Hepatocyte (in vitro differentiated cells): Measurements from ENCODE around the gene TTC5. TPM values are rescaled to one million over a fixed set of nuclear protein-coding genes. Genes with fewer than 3 reads are reported as not detected.

Experiments used
- DNase-seq: peaks from one replicate; pipeline ENCODE4 v3.0.0-alpha.2; 2016; ENCODE audit warnings: low spot score
- H2AFZ ChIP-seq: fragments of 200-600 bp; sonication (generic); 2 replicates; pipeline ENCODE4 v1.6.0; 2016; ENCODE audit warnings: antibody characterized with exemption, mild to moderate bottlenecking
- H3K27ac ChIP-seq: fragments of 200-600 bp; sonication (generic); 2 replicates; pipeline ENCODE4 v1.5.1; 2016; ENCODE audit warnings: mild to moderate bottlenecking
- H3K27me3 ChIP-seq: fragments of 200-600 bp; sonication (generic); 2 replicates; pipeline ENCODE4 v1.6.1; 2016
- H3K36me3 ChIP-seq: fragments of 200-600 bp; sonication (generic); replicated peaks from 2 replicates; pipeline ENCODE4 v1.5.1; 2016; ENCODE audit warnings: low read depth; ENCODE audit not compliant: insufficient read depth
- H3K4me1 ChIP-seq: fragments of 200-600 bp; sonication (generic); 2 replicates; pipeline ENCODE4 v1.5.1; 2016; ENCODE audit warnings: mild to moderate bottlenecking, moderate library complexity; ENCODE audit not compliant: insufficient read depth
- H3K4me2 ChIP-seq: fragments of 200-600 bp; sonication (generic); 2 replicates; pipeline ENCODE4 v1.6.0; 2016
- H3K4me3 ChIP-seq: fragments of 200-600 bp; sonication (generic); 2 replicates; pipeline ENCODE4 v1.5.1; 2016; ENCODE audit warnings: mild to moderate bottlenecking
- H3K79me2 ChIP-seq: fragments of 200-600 bp; sonication (generic); 2 replicates; pipeline ENCODE4 v1.6.0; 2017; ENCODE audit warnings: mild to moderate bottlenecking
- H3K9me2 ChIP-seq: fragments of 200-600 bp; sonication (generic); replicated peaks from 2 replicates; pipeline ENCODE4 v1.6.0; 2017; ENCODE audit warnings: mild to moderate bottlenecking; ENCODE audit not compliant: insufficient read depth
- H3K9me3 ChIP-seq: fragments of 200-600 bp; sonication (generic); 2 replicates; pipeline ENCODE4 v1.5.1; 2016; ENCODE audit warnings: low read depth, mild to moderate bottlenecking
- H4K20me1 ChIP-seq: fragments of 200-600 bp; sonication (generic); 2 replicates; pipeline ENCODE4 v1.6.0; 2016; ENCODE audit warnings: mild to moderate bottlenecking; ENCODE audit not compliant: insufficient read depth, poor library complexity, severe bottlenecking
- CTCF ChIP-seq: fragments of 200-600 bp; sonication (generic); IDR thresholded peaks from 2 replicates; pipeline ENCODE4 v1.5.1; 2016; ENCODE audit warnings: antibody characterized with exemption, mild to moderate bottlenecking; ENCODE audit not compliant: poor library complexity
- EZH2 ChIP-seq: fragments of 200-600 bp; sonication (generic); IDR thresholded peaks from 2 replicates; pipeline ENCODE4 v1.6.1; 2016; ENCODE audit warnings: antibody characterized with exemption, mild to moderate bottlenecking, borderline replicate concordance
- EZH2phosphoT487 ChIP-seq: fragments of 200-600 bp; sonication (generic); IDR thresholded peaks from one replicate; pipeline ENCODE4 v1.6.1; 2018; ENCODE audit warnings: antibody characterized with exemption, mild to moderate bottlenecking, low read depth, moderate library complexity; ENCODE audit not compliant: unreplicated experiment, severe bottlenecking
- WGBS: methylation state at CpG from one replicate; pipeline ENCODE4 v1.1.6; 2016; ENCODE audit warnings: low lambda C conversion rate; ENCODE audit errors: missing lambda C conversion rate; 5-methylcytosine and 5-hydroxymethylcytosine counted together
- polyA plus RNA-seq: library from polyadenylated mRNA; unstranded; fragments of >200 nt; fragmentation: Nextera tagmentation; extraction: Ambion mirVana; gene quantifications from 2 replicates; pipeline ENCODE4 v1.2.1, GENCODE V29; 2016
- total RNA-seq: library from RNA; depleted of rRNA; stranded (reverse); fragments of >200 nt; gene quantifications from 2 replicates; pipeline ENCODE4 v1.2.3, GENCODE V29; 2014

The TTC5 gene
- total RNA-seq (10.8 and 11.2 TPM in 2 replicates), polyA plus RNA-seq (13.0 and 17.4 TPM in 2 replicates)

- TF ChIP-seq CTCF (peak; percentile 94), EZH2phosphoT487 (no peak), EZH2 (no peak)
- Histone ChIP-seq H3K4me2 (peak within 1 kb of the TSS; percentile 89), H3K27me3 (no peaks in the 10 kb centered on the region), H3K4me1 (peaks cover 8% of the 10 kb centered on the region), H2AFZ (peak within 1 kb of the TSS; percentile 68), H3K27ac (peak within 1 kb of the TSS; percentile 51), H3K36me3 (no peaks in the 10 kb centered on the region), H3K4me3 (peak within 1 kb of the TSS; percentile 62), H4K20me1 (no peaks in the 10 kb centered on the region), H3K9me2 (no peaks in the 10 kb centered on the region), H3K79me2 (peaks cover 26% of the 10 kb centered on the region), H3K9me3 (no peaks in the 10 kb centered on the region)
- 1% methylated on average over 27 of the region's 27 CpGs for WGBS
- DNase-seq, result peak; percentile 90
Observed at GRCh38 chr14:20305265-20306078, at the start of gene TTC5. TTC5 (minus strand) TSS chr14:20305951; CDS start chr14:20305937, 14 bp downstream.

DNA sequence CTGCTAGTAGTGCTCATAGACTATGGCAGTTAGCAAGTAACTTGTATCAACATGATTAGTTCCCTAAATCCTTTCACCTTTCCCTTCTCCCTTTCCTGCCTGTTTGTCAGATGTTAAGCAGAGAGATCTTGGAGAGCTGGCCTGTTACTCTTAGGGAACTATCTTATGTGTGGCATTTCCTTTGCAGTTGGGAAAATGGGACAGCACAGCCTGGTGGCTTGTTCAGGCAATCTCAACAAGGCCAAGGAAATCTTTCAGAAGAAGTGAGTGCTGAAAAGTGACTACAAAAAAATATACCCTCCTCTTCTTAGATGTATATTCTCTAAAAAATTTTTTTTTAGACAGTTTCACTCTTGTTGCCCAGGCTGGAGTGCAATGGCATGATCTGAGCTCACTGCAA is 45.1 kb upstream of the TTC5 start:
- H3K27ac ChIP-seq, result no peak overlapping the region
- no peak for DNase-seq
- no peaks in the 10 kb centered on the region for H4K20me1 ChIP-seq
- no peaks in the 10 kb centered on the region for H3K9me2 ChIP-seq
- H3K27me3 ChIP-seq, result no peaks in the 10 kb centered on the region
- H2AFZ ChIP-seq, result no peak overlapping the region
- H3K9me3 ChIP-seq, result no peaks in the 10 kb centered on the region
- no peak overlapping the region for H3K4me3 ChIP-seq
- no peaks in the 10 kb centered on the region for H3K4me1 ChIP-seq
- TF ChIP-seq EZH2 (no peak), CTCF (no peak), EZH2phosphoT487 (no peak)
- no peak overlapping the region for H3K4me2 ChIP-seq
- no peaks in the 10 kb centered on the region for H3K36me3 ChIP-seq
- H3K79me2 ChIP-seq, result no peaks in the 10 kb centered on the region

DNA sequence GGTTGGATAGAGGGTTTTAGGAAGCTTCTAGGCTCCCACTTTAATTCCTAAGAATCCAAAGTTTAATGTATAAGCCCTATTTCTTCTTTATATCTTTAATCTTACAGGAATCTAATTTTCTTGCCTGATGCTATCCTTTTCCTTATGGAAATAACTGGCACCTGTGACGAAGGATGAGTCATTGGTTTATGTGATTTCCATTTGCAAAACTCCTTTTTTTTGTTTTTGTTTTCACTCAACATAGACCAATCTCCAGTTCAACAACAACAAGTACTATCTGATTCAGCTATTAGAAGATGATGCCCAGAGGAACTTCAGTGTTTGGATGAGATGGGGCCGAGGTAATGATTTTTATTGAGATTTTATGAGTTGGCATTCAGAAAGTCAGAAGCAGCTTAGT is 44.5 kb upstream of the TTC5 start:
- Histone ChIP-seq H3K27me3 (no peaks in the 10 kb centered on the region), H3K36me3 (no peaks in the 10 kb centered on the region), H3K79me2 (no peaks in the 10 kb centered on the region), H2AFZ (no peak overlapping the region), H3K27ac (no peak overlapping the region), H4K20me1 (no peaks in the 10 kb centered on the region), H3K4me2 (no peak overlapping the region), H3K4me3 (no peak overlapping the region), H3K9me3 (no peaks in the 10 kb centered on the region), H3K4me1 (no peaks in the 10 kb centered on the region), H3K9me2 (no peaks in the 10 kb centered on the region)
- DNase-seq, result no peak
- TF ChIP-seq EZH2, result no peak
- TF ChIP-seq CTCF, result no peak
- TF ChIP-seq EZH2phosphoT487, result no peak
- 93% methylated on average over 2 of the region's 2 CpGs for WGBS
